HG03558 (cell line): ENCODE data around the gene ZBTB3.
A peak's percentile ranks its signal among the peaks of the same experiment; 100 is the strongest.
"Not testable (repeated sequence)": the region's sequence is repeated elsewhere in the genome, so short reads cannot be mapped to it uniquely, and the experiment has no call there.

ENCODE experiments used
- ATAC-seq: cut with Tn5 transposase; IDR thresholded peaks from one replicate; pipeline ENCODE4 v1.9.1; 2021; ENCODE audit warnings: moderate number of reproducible peaks; ENCODE audit not compliant: unreplicated experiment; ENCODE audit errors: extremely low read depth

ZBTB3 gene

GRCh38 chr11:62753736-62754603 lies at the start of gene ZBTB3:
ZBTB3 (minus strand) TSS chr11:62754160; CDS start chr11:62753664, 496 bp downstream.
- peak; percentile 90 for ATAC-seq

- no peak for ATAC-seq
Measured at GRCh38 chr11:62801071-62801470, 47.1 kb upstream of the ZBTB3 start.

GRCh38 chr11:62799486-62799885 lies 45.5 kb upstream of the ZBTB3 start:
- no peak for ATAC-seq

- no peak for ATAC-seq
Measured at GRCh38 chr11:62796281-62796680, 42.3 kb upstream of the ZBTB3 start.

GRCh38 chr11:62794201-62794775 lies 40.3 kb upstream of the ZBTB3 start:
- ATAC-seq, result no peak

- no peak for ATAC-seq
Measured at GRCh38 chr11:62792202-62792575, 38.2 kb upstream of the ZBTB3 start.

GRCh38 chr11:62791501-62792201 lies 37.7 kb upstream of the ZBTB3 start, which contains the start of gene TMEM223:
TMEM223 (minus strand) TSS chr11:62792006; CDS start chr11:62791994, 12 bp downstream.
- ATAC-seq, result peak; percentile 38

GRCh38 chr11:62789576-62789975 lies 35.6 kb upstream of the ZBTB3 start:
- no peak for ATAC-seq

- ATAC-seq, result no peak
Measured at GRCh38 chr11:62788991-62789390, 35.0 kb upstream of the ZBTB3 start.

GRCh38 chr11:62787005-62787759 lies 33.2 kb upstream of the ZBTB3 start, which contains the start of gene TMEM179B:
TMEM179B (plus strand) TSS chr11:62787402; CDS start chr11:62787432, 30 bp downstream.
- ATAC-seq, result peak; percentile 32

- no peak for ATAC-seq
Measured at GRCh38 chr11:62786318-62787004, 32.5 kb upstream of the ZBTB3 start.

- ATAC-seq, result no peak
Measured at GRCh38 chr11:62782753-62783152, 28.8 kb upstream of the ZBTB3 start.

GRCh38 chr11:62778441-62778840 lies 24.5 kb upstream of the ZBTB3 start:
- no peak for ATAC-seq

- no peak for ATAC-seq
Measured at GRCh38 chr11:62777389-62777788, 23.4 kb upstream of the ZBTB3 start.

GRCh38 chr11:62775646-62776045 lies 21.7 kb upstream of the ZBTB3 start:
- no peak for ATAC-seq

GRCh38 chr11:62774407-62774806 lies 20.4 kb upstream of the ZBTB3 start:
- no peak for ATAC-seq

GRCh38 chr11:62771144-62772021 lies 17.4 kb upstream of the ZBTB3 start, which contains the start of gene TAF6L:
TAF6L (plus strand) TSS chr11:62771396; CDS start chr11:62775784, 4,388 bp downstream.
- peak; percentile 37 for ATAC-seq

- no peak for ATAC-seq
Measured at GRCh38 chr11:62770778-62771143, 16.8 kb upstream of the ZBTB3 start.

- ATAC-seq, result not testable (repeated sequence)
Measured at GRCh38 chr11:62760867-62761227, 6.9 kb upstream of the ZBTB3 start.
